ENCODE results near the gene NXPH4.

NXPH4 gene

GRCh38 chr12:57183939-57184725, 32.5 kb upstream of the NXPH4 start:
- no peak for DNase-seq

- no peak for DNase-seq
Measured at GRCh38 chr12:57185403-57185802, 31.2 kb upstream of the NXPH4 start.

GRCh38 chr12:57185906-57186508, 30.6 kb upstream of the NXPH4 start:
- no peak for DNase-seq

GRCh38 chr12:57187222-57188089, 29.1 kb upstream of the NXPH4 start:
- no peak for DNase-seq

- no peak for DNase-seq
Measured at GRCh38 chr12:57188090-57188425, 28.5 kb upstream of the NXPH4 start.

GRCh38 chr12:57190037-57190436, 26.6 kb upstream of the NXPH4 start:
- DNase-seq: no peak

- no peak for DNase-seq
Measured at GRCh38 chr12:57190821-57191220, 25.8 kb upstream of the NXPH4 start.

- DNase-seq: no peak
Measured at GRCh38 chr12:57191410-57191809, 25.2 kb upstream of the NXPH4 start.

GRCh38 chr12:57192920-57193319, 23.7 kb upstream of the NXPH4 start:
- DNase-seq: no peak

- DNase-seq: no peak
Measured at GRCh38 chr12:57193706-57194245, 22.8 kb upstream of the NXPH4 start.

- DNase-seq: no peak
Measured at GRCh38 chr12:57194253-57194652, 22.3 kb upstream of the NXPH4 start.

- no peak for DNase-seq
Measured at GRCh38 chr12:57195186-57195585, 21.4 kb upstream of the NXPH4 start.

- no peak for DNase-seq
Measured at GRCh38 chr12:57195611-57196371, 20.8 kb upstream of the NXPH4 start.

GRCh38 chr12:57196439-57196838, 20.2 kb upstream of the NXPH4 start:
- no peak for DNase-seq

- no peak for DNase-seq
Measured at GRCh38 chr12:57196956-57197355, 19.6 kb upstream of the NXPH4 start.

- DNase-seq: no peak
Measured at GRCh38 chr12:57198329-57198728, 18.3 kb upstream of the NXPH4 start.

- DNase-seq: no peak
Measured at GRCh38 chr12:57199191-57199590, 17.4 kb upstream of the NXPH4 start.

GRCh38 chr12:57200497-57200896, 16.1 kb upstream of the NXPH4 start:
- no peak for DNase-seq

- DNase-seq: no peak
Measured at GRCh38 chr12:57201219-57201618, 15.4 kb upstream of the NXPH4 start.

- no peak for DNase-seq
Measured at GRCh38 chr12:57201631-57202030, 15.0 kb upstream of the NXPH4 start.

GRCh38 chr12:57202321-57202720, 14.3 kb upstream of the NXPH4 start:
- no peak for DNase-seq

- DNase-seq: no peak
Measured at GRCh38 chr12:57203201-57203600, 13.4 kb upstream of the NXPH4 start.

GRCh38 chr12:57203791-57204190, 12.8 kb upstream of the NXPH4 start:
- DNase-seq: no peak

Data from cortex of kidney (tissue), 1 donor.